T-helper 9 cell (primary cell): ENCODE results near the gene ANKRD36C.
"Not testable (repeated sequence)": the region's sequence is repeated elsewhere in the genome, so short reads cannot be mapped to it uniquely, and the experiment has no call there.

ENCODE experiments used
- DNase-seq: peaks from one replicate; pipeline ENCODE4 v3.0.0-alpha.2; 2020

Gene ANKRD36C

GRCh38 chr2:95796249-95797099, 195.2 kb downstream of the ANKRD36C start:
- DNase-seq = not testable (repeated sequence)

- not testable (repeated sequence) for DNase-seq
These were observed 197.7 kb downstream of the ANKRD36C start for GRCh38 chr2:95793970-95794369.

- DNase-seq = not testable (repeated sequence)
These were observed 201.4 kb downstream of the ANKRD36C start for GRCh38 chr2:95790180-95790579.

GRCh38 chr2:95789385-95789784, 202.2 kb downstream of the ANKRD36C start:
- DNase-seq = not testable (repeated sequence)

- not testable (repeated sequence) for DNase-seq
These were observed 203.0 kb downstream of the ANKRD36C start for GRCh38 chr2:95788642-95789041.
